ENCODE measurements around the gene NENF. TPM values are rescaled to one million over a fixed set of nuclear protein-coding genes. Genes with fewer than 3 reads are reported as not detected.
A peak's percentile ranks its signal among the peaks of the same experiment; 100 is the strongest.

The NENF gene
- total RNA-seq, 3 donors from 2014 or later, result 78.9 to 142 (median 142) TPM

DNA sequence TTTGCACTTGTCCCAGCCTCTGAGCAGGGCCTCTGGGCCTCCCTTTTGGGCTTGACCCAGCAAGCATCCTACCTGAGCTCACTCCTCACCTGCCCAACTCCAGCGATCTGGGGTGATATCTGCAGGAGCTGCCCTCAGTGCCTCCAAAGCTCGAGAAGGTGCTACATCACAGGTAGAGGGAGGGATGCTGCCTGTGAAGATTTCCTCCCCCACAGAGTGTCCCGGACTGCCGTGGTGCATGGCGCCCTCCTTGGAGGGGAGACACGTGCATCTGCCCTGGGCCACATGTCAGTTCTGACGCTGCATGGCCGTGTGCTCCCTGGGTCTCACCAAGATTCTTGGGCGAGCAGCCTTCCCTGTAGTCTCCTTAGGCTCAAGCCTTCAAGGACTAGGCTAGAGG lies 27.7 kb downstream of the NENF start:
- Histone ChIP-seq H3K36me3 (no peaks in the 10 kb centered on the region), H3K27ac (peak overlapping the region in 1 of 2 donors; percentile 50), H3K27me3 (no peaks in the 10 kb centered on the region), H3K9me3 (no peaks in the 10 kb centered on the region), H3K4me1 (no peaks in the 10 kb centered on the region), H3K4me3 (no peak overlapping the region)
- DNase-seq (ENCODE audit: low spot score in 2 of 2), result no peak
- intact Hi-C loops (cut with DNase I; ENCODE audit: low total_unique reads), result no loop called here
- no peak for TF ChIP-seq CTCF (IDR thresholded peaks at IDR 0.05)
- no peak for TF ChIP-seq POLR2AphosphoS5 (IDR thresholded peaks at IDR 0.05)
- TF ChIP-seq POLR2A (IDR thresholded peaks at IDR 0.05), result no peak

GRCh38 chr1:212461916-212462660 lies 29.4 kb downstream of the NENF start:
- H3K27me3 ChIP-seq, result no peaks in the 10 kb centered on the region
- H3K9me3 ChIP-seq, result no peaks in the 10 kb centered on the region
- H3K27ac ChIP-seq, result no peak overlapping the region
- DNase-seq (ENCODE audit: low spot score in 2 of 2), result no peak
- H3K4me1 ChIP-seq, result peaks cover 0 to 4% of the 10 kb centered on the region in 2 donors
- intact Hi-C loops (cut with DNase I; ENCODE audit: low total_unique reads), result no loop called here
- no peak for TF ChIP-seq CTCF (IDR thresholded peaks at IDR 0.05)
- TF ChIP-seq POLR2AphosphoS5 (IDR thresholded peaks at IDR 0.05), result no peak
- no peak overlapping the region for H3K4me3 ChIP-seq
- H3K36me3 ChIP-seq, result no peaks in the 10 kb centered on the region

- no peaks in the 10 kb centered on the region for H3K9me3 ChIP-seq
- H3K4me3 ChIP-seq, result no peak overlapping the region
- no peaks in the 10 kb centered on the region for H3K36me3 ChIP-seq
- intact Hi-C loops (cut with DNase I; ENCODE audit: low total_unique reads), result no loop called here
- DNase-seq (ENCODE audit: low spot score in 2 of 2), result no peak
- TF ChIP-seq CTCF (IDR thresholded peaks at IDR 0.05) (no peak), POLR2AphosphoS5 (IDR thresholded peaks at IDR 0.05) (no peak), POLR2A (IDR thresholded peaks at IDR 0.05) (no peak)
- H3K27ac ChIP-seq, result peak overlapping the region; percentile 33 to 55
- H3K4me1 ChIP-seq, result peaks cover 0 to 7% of the 10 kb centered on the region in 2 donors
- no peaks in the 10 kb centered on the region for H3K27me3 ChIP-seq
These were observed 31.0 kb downstream of the NENF start for GRCh38 chr1:212463565-212464285.

DNA sequence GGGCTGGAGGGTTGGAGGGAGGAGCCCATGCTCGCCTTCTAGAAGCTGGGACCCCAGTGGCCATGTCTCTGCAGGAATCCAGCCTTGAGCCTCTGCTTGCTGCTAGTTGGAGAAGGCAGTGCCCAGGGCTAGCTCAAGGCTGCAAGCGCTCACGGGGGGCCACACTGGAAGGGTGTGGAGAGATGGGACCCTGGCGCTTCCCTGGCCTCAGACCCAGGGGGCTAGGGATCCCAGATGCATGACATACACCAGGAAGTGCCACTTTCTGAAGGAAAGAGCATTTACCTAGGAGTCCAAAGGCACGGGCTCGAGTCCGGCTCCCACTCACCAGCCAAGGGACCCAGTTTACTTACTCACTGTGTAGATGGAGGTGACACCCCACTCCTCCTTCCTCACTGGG lies 32.6 kb downstream of the NENF start:
- Histone ChIP-seq H3K4me3 (no peak overlapping the region), H3K36me3 (no peaks in the 10 kb centered on the region), H3K9me3 (no peaks in the 10 kb centered on the region), H3K27me3 (no peaks in the 10 kb centered on the region), H3K27ac (peak overlapping the region; percentile 33 to 38), H3K4me1 (peaks cover 4 to 9% of the 10 kb centered on the region in 2 donors)
- TF ChIP-seq POLR2AphosphoS5 (IDR thresholded peaks at IDR 0.05) (no peak), POLR2A (IDR thresholded peaks at IDR 0.05) (no peak), CTCF (IDR thresholded peaks at IDR 0.05) (no peak)
- DNase-seq (ENCODE audit: low spot score in 2 of 2), result no peak
- intact Hi-C loops (cut with DNase I; ENCODE audit: low total_unique reads), result no loop called here

DNA sequence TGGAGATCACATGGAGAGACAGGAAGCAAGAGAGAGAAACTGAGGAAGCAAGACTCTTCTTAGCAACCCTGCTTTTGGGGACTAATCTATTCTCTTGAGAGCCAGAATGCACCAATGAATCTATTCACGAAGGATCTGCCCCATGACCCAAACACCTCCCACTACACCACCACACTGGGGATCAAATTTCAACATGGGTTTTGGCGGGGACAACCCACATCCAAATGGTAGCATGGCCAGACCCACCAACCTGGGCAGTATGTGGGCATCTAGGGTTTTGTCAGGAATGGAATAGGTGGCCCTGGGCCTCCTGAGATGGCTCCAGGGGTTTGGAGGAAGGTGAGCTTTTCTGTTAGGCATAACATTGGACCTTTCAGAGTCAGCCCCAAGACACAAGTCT lies 33.7 kb downstream of the NENF start:
- intact Hi-C loops (cut with DNase I; ENCODE audit: low total_unique reads), result no loop called here
- no peaks in the 10 kb centered on the region for H3K27me3 ChIP-seq
- peak overlapping the region; percentile 86 to 92 for H3K27ac ChIP-seq
- H3K4me1 ChIP-seq, result peaks cover 4 to 12% of the 10 kb centered on the region in 2 donors
- no peak for DNase-seq (ENCODE audit: low spot score in 2 of 2)
- no peaks in the 10 kb centered on the region for H3K9me3 ChIP-seq
- TF ChIP-seq POLR2A (IDR thresholded peaks at IDR 0.05) (no peak), CTCF (IDR thresholded peaks at IDR 0.05) (no peak), POLR2AphosphoS5 (IDR thresholded peaks at IDR 0.05) (no peak)
- no peak overlapping the region for H3K4me3 ChIP-seq
- no peaks in the 10 kb centered on the region for H3K36me3 ChIP-seq

Measured in breast epithelium (tissue), 4 donors.